Measurements from ENCODE around the gene ARHGAP11B.
"Not testable (repeated sequence)": the region's sequence is repeated elsewhere in the genome, so short reads cannot be mapped to it uniquely, and the experiment has no call there.

The ARHGAP11B gene
- long read RNA-seq, donor 1 = 0 reads
- long read RNA-seq, donor 2 = 0 reads
- long read RNA-seq, donor 3 = 0 reads

DNA sequence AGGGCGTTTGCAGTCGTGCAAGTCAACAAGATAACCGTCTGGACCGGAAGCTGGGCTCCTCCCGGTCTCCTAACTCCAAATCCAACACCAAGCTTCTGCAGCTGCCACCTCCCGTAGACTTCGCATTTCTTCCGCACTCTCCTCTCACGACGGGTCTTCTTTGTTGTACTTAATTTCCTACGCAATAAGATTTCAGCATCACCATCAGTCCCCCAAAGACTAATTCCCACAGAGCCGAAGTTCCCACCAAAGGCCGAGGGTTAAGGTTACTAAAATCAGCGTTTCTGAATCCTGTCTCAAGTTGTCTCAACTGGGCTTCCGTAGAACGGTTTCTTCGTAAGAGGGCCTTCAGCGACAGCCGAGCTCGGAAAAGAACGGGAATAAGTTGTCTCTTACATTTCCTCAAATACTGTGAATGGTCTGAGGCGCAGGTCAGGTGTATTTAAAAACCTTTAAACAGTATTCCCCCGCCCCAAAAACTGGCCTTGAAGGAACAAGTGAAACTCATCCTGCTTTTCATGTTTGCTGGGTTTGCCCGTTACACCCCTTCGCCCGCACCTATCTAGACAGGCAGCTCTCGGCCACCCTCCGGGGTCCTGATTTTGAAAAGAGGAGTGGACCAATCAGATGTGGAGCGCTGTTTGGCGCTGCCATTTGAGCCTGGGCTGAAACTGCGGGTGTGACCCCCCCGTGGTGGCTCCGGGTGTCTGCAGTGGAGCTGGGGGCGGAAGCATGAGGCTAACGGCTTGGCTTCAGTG, at the start of gene ARHGAP11B:
TSS of gene ARHGAP11B (plus strand) at position 693 of the 758 bp plus-strand sequence.
- H3K9me3 ChIP-seq; H3K36me3 ChIP-seq; H3K27me3 ChIP-seq; intact Hi-C loops (cut with DNase I); H3K4me1 ChIP-seq: not testable (repeated sequence)
- DNase-seq (peak; percentile 86 to 95 (median 92)), ATAC-seq (peak; percentile 96 to 98 (median 98))
- TF ChIP-seq, protein P1, sequence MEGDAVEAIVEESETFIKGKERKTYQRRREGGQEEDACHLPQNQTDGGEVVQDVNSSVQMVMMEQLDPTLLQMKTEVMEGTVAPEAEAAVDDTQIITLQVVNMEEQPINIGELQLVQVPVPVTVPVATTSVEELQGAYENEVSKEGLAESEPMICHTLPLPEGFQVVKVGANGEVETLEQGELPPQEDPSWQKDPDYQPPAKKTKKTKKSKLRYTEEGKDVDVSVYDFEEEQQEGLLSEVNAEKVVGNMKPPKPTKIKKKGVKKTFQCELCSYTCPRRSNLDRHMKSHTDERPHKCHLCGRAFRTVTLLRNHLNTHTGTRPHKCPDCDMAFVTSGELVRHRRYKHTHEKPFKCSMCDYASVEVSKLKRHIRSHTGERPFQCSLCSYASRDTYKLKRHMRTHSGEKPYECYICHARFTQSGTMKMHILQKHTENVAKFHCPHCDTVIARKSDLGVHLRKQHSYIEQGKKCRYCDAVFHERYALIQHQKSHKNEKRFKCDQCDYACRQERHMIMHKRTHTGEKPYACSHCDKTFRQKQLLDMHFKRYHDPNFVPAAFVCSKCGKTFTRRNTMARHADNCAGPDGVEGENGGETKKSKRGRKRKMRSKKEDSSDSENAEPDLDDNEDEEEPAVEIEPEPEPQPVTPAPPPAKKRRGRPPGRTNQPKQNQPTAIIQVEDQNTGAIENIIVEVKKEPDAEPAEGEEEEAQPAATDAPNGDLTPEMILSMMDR (IDR thresholded peaks at IDR 0.05) = peak in 2 of 12 donors; percentile 5 to 10
- 0 to 1% (median 0%) methylated on average over 26 to 35 of the region's 35 CpGs for WGBS, 4 donors
- H3K27ac ChIP-seq = peak within 1 kb of the TSS; percentile 82 to 96 (median 90)
- H3K4me3 ChIP-seq = peak within 1 kb of the TSS; percentile 37 to 90 (median 64)

DNA sequence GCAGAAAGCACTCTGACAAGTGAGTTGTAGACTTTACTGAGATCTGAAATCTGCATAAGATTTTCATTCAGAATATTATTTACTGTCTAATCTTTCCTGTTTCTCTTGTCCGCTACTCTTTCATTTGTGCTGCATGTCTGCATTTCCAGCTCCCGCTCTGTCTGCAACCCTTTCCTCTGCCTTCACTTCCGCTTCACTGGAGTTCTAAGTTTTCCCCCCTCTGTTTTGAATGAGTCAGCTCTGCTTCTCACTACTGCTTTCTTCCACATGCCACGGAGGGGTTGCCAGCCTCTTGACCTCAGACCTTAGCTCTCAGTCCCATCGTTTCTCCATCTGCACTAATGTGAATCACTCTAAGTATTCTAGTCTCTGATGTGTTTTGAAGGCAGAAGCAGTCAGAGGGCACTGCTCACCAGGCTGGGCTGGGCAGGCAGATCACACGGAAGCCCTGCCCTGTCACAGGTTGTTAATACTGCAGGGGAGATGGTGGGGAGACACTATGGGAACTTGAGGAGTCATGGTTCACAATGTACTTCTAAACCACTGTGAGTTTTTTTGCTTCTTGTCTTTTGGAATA, 46.4 kb upstream of the ARHGAP11B start:
- H3K9me3 ChIP-seq; H3K27me3 ChIP-seq; intact Hi-C loops (cut with DNase I); DNase-seq; ATAC-seq; H3K4me3 ChIP-seq; H3K4me1 ChIP-seq; H3K27ac ChIP-seq; H3K36me3 ChIP-seq: not testable (repeated sequence)
- no CpG with 5 or more reads among the region's 6 CpGs for WGBS, 4 donors

DNA sequence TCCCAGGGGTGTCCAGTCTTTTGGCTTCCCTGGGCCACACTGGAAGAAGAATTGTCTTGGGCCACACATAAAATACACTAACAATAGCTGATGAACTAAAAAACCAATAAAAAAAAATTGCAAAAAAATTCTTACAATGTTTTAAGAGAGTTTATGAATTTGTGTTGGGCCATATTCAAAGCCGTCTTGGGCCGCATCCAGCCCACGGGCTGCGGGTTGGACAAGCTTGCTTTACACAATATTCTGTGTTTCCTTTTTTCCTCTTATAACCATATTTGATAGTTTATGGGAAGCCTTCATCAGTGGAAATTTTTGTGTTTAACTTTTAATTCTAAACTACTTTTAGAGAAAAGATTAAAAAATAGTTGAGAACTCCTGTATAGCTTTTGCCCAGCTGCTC, 45.2 kb upstream of the ARHGAP11B start:
- H3K9me3 ChIP-seq; ATAC-seq; H3K27ac ChIP-seq; H3K4me3 ChIP-seq; intact Hi-C loops (cut with DNase I); H3K36me3 ChIP-seq; H3K4me1 ChIP-seq; H3K27me3 ChIP-seq; DNase-seq: not testable (repeated sequence)
- WGBS, 4 donors = no CpG with 5 or more reads among the region's 4 CpGs

DNA sequence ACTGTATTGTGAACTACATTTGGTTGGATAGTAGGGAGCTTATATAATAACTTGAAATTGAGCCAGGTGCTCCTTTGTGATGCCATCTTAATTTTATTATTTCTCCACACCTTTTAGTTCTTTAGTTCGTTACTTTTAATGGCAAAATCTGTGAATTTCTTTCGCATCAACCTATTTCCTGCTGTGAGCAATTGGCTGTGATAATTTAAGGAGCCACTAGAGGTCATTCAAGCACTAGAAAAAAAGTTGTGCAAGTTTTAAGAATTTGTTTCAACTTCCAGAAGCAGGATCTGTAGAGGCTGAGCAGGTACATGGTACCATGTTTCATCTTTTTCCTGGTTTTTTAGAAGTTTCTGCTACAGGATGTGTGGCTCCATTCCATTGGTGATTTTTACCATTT, 27.0 kb upstream of the ARHGAP11B start:
- H3K4me3 ChIP-seq; DNase-seq; ATAC-seq; H3K27me3 ChIP-seq; H3K27ac ChIP-seq; intact Hi-C loops (cut with DNase I); H3K36me3 ChIP-seq; H3K4me1 ChIP-seq; H3K9me3 ChIP-seq: not testable (repeated sequence)
- 17 to 31% (median 20%) methylated on average over 2 of the region's 2 CpGs for WGBS, 4 donors
- TF ChIP-seq, protein P1 (IDR thresholded peaks at IDR 0.05) = peak in 10 of 12 donors; percentile 9 to 43 (median 20)

DNA sequence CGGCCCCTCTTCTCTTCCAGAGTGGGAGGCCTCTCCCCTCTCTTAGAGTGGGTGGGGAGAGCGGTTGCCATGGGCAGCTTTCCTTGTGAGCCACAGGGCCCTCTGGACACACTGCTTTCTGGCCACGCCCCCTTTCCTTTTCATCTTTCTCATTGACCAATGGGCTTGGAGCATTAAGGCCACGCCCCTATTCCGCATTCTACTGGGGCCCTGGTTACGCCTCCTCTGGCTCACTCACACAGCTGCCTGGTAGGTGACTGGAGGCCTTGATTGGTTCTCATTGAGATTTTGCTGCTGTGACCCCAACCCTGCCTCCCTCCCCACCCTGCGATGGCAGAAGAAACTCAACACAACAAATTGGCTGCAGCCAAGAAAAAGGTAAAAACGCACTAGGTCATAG, 22.1 kb upstream of the ARHGAP11B start, which contains the start of gene GOLGA8H:
TSS of gene GOLGA8H (plus strand) at position 233 of the 400 bp plus-strand sequence. CDS start at position 331, 98 bp downstream.
- H3K4me3 ChIP-seq; H3K9me3 ChIP-seq; ATAC-seq; H3K27ac ChIP-seq; H3K36me3 ChIP-seq; DNase-seq; H3K27me3 ChIP-seq; intact Hi-C loops (cut with DNase I); H3K4me1 ChIP-seq: not testable (repeated sequence)
- 87 to 97% (median 95%) methylated on average over 4 to 8 of the region's 8 CpGs for WGBS, 4 donors

DNA sequence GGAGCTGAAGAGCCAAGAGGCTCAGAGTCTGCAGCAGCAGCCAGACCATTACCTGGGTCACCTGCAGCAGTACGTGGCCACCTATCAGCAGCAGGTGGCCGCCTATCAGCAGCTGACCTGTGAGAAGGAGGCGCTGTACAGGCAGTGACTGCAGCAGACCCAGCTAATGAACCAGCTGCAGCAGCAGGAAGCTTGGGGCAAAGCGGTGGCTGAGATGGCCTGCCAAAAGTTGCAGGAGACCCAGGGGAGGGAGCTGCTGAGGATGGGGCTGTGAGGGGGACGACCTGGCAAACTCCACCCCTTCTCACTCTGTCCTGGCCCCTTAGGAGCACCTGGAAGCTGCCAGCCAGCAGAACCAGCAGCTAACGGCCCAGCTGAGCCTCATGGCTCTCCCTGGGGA, 13.7 kb upstream of the ARHGAP11B start:
- H3K36me3 ChIP-seq; intact Hi-C loops (cut with DNase I); DNase-seq; H3K4me1 ChIP-seq; ATAC-seq; H3K27ac ChIP-seq; H3K4me3 ChIP-seq; H3K27me3 ChIP-seq; H3K9me3 ChIP-seq: not testable (repeated sequence)
- 20 to 58% methylated on average over 1 to 2 of the region's 6 CpGs; no CpG with 5 or more reads in 2 of the 4 donors for WGBS, 4 donors
